Measurements from ENCODE around the gene VPS13D.

The VPS13D gene

DNA sequence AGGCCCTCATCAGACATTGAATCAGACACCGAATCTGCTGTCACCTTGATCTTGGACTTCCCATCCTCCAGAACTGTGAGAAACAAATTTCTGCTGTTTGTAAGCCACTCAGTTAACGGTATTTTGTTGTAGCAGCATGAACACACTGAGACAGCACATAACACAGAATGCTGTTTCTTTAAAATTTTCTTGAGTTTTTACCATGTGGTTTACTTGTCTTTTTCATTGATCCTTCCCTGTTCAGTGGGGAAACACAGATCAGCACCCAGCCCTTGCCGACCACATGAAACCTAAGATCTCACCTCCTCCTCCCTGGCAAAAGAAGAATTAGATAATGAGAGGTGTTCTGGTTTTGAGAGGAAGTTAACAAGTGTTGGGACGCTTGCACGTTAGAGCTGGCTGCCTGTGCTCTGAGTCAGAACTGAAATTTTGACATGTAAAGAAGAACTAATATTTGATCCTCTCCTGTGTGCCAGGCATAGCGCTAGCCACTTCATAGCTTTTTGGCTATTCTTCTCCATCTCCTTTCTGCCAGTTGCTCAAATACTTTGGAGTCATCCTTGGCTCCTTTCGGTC is 208.6 kb downstream of the VPS13D start:
- Histone ChIP-seq H3K9me3 (no peaks in the 10 kb centered on the region), H3K4me3 (ENCODE audit: low read depth in 1 of 2, low read length in 1 of 2) (no peak overlapping the region), H3K27me3 (no peaks in the 10 kb centered on the region), H3K27ac (no peak overlapping the region), H3K4me1 (ENCODE audit: control insufficient read depth in 1 of 2, insufficient read depth in 1 of 2, low read depth in 1 of 2, low read length in 1 of 2) (no peaks in the 10 kb centered on the region), H3K36me3 (peaks cover 33% of the 10 kb centered on the region)
- TF ChIP-seq, protein P1, sequence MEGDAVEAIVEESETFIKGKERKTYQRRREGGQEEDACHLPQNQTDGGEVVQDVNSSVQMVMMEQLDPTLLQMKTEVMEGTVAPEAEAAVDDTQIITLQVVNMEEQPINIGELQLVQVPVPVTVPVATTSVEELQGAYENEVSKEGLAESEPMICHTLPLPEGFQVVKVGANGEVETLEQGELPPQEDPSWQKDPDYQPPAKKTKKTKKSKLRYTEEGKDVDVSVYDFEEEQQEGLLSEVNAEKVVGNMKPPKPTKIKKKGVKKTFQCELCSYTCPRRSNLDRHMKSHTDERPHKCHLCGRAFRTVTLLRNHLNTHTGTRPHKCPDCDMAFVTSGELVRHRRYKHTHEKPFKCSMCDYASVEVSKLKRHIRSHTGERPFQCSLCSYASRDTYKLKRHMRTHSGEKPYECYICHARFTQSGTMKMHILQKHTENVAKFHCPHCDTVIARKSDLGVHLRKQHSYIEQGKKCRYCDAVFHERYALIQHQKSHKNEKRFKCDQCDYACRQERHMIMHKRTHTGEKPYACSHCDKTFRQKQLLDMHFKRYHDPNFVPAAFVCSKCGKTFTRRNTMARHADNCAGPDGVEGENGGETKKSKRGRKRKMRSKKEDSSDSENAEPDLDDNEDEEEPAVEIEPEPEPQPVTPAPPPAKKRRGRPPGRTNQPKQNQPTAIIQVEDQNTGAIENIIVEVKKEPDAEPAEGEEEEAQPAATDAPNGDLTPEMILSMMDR (IDR thresholded peaks at IDR 0.05) = no peak

DNA sequence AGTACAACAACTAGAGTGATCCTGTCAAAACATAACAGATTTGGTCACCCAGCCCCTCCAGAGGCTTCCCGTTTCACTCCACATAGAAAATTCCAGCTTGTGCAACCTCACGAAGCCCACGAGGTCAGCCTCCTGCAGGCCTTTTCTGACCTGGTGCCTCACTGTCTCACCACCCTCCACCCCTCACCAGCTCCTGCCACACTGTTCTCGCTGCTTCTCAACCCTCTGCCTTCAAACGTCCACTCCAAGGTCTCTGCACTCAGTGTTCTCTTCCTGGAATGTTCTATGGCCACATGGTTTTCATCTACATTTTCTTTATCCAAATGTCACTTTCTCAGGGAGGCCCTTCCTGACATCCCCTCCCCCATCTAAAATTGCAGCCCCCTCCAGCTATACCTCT is 209.2 kb downstream of the VPS13D start:
- TF ChIP-seq, protein P1 (IDR thresholded peaks at IDR 0.05) = no peak
- Histone ChIP-seq H3K27me3 (no peaks in the 10 kb centered on the region), H3K9me3 (no peaks in the 10 kb centered on the region), H3K4me3 (ENCODE audit: low read depth in 1 of 2, low read length in 1 of 2) (no peak overlapping the region), H3K36me3 (peaks cover 31% of the 10 kb centered on the region), H3K4me1 (ENCODE audit: control insufficient read depth in 1 of 2, insufficient read depth in 1 of 2, low read depth in 1 of 2, low read length in 1 of 2) (no peaks in the 10 kb centered on the region), H3K27ac (no peak overlapping the region)

DNA sequence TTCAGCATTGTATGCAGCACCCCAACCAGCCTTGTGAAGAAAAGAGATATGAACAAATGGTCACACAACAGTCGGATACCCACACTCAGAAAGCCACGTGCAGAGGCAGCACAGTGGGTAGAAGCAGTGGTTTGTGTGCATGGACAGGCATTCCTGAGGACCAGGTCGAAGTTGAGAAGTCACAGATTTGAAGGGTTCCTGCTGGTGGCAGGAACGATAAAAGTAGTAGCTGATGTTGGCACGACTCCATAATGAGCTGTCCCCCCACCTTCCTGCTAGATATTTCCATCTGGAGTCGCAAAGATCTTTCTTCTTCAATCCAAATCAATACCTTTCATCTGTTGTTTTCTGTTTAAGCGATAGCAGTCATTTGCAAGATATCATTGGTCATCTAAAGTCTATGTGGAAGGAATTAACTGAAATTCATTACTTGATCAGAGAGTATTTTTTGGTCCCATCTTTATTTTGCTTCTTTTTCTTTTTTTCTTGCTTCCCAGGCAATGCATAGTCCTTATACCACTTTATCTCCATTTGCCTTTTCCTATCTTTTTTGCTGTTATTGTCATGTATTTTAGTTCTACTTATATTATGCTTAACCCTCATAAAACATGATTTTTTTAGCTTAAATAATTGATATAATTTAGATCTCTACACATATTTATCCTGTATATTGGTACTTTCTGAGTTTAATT is 211.7 kb downstream of the VPS13D start:
- peaks cover 23% of the 10 kb centered on the region for H3K36me3 ChIP-seq
- no peaks in the 10 kb centered on the region for H3K27me3 ChIP-seq
- H3K27ac ChIP-seq = no peak overlapping the region
- H3K9me3 ChIP-seq = no peaks in the 10 kb centered on the region
- TF ChIP-seq, protein P1 (IDR thresholded peaks at IDR 0.05) = no peak
- no peak overlapping the region for H3K4me3 ChIP-seq (ENCODE audit: low read depth in 1 of 2, low read length in 1 of 2)
- no peaks in the 10 kb centered on the region for H3K4me1 ChIP-seq (ENCODE audit: control insufficient read depth in 1 of 2, insufficient read depth in 1 of 2, low read depth in 1 of 2, low read length in 1 of 2)

DNA sequence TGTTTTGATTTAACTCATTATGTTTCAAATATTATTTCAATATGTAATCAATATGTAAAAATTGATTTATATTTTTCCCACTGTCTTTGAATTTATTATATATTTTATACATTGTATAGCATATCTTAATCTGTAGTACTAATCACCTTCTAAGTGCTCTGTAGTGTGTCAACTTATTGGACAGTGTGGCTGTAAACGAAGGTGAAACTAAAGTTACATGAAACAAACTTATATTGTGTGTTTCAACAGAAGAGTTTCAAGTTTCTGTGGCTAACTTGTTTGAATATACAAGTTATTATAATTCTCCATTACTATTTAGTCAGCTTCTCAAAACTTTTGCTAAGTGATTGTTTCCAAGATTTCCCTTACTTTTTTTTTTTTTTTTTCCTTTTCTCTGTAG is 212.4 kb downstream of the VPS13D start:
- no peaks in the 10 kb centered on the region for H3K9me3 ChIP-seq
- H3K27ac ChIP-seq = no peak overlapping the region
- peaks cover 23% of the 10 kb centered on the region for H3K36me3 ChIP-seq
- no peaks in the 10 kb centered on the region for H3K4me1 ChIP-seq (ENCODE audit: control insufficient read depth in 1 of 2, insufficient read depth in 1 of 2, low read depth in 1 of 2, low read length in 1 of 2)
- H3K27me3 ChIP-seq = no peaks in the 10 kb centered on the region
- no peak overlapping the region for H3K4me3 ChIP-seq (ENCODE audit: low read depth in 1 of 2, low read length in 1 of 2)
- TF ChIP-seq, protein P1 (IDR thresholded peaks at IDR 0.05) = no peak

DNA sequence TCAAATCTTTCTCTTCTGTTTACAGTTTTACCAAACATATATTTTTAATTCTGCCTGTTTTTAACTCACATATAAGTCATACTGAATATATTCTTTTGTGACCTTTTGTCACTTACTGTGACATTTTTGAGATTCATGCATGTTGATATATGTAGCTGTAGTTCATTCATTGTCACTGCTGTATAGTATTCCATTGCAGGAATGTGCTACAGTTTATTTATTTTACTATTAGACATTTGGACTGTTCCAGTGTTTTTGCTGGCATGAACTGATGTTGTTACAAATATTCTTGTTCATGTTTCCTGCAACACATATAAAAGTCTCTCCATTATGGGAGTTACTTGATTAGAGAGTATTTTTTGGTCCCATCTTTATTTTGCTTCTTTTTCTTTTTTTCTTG is 213.3 kb downstream of the VPS13D start:
- no peaks in the 10 kb centered on the region for H3K27me3 ChIP-seq
- no peak overlapping the region for H3K27ac ChIP-seq
- H3K9me3 ChIP-seq = no peaks in the 10 kb centered on the region
- peaks cover 23% of the 10 kb centered on the region for H3K36me3 ChIP-seq
- H3K4me1 ChIP-seq (ENCODE audit: control insufficient read depth in 1 of 2, insufficient read depth in 1 of 2, low read depth in 1 of 2, low read length in 1 of 2) = no peaks in the 10 kb centered on the region
- H3K4me3 ChIP-seq (ENCODE audit: low read depth in 1 of 2, low read length in 1 of 2) = no peak overlapping the region
- TF ChIP-seq, protein P1 (IDR thresholded peaks at IDR 0.05) = no peak
